Measurements from ENCODE around the gene OR4X2. TPM values are rescaled to one million over a fixed set of nuclear protein-coding genes. Genes with fewer than 3 reads are reported as not detected.
"Not testable (repeated sequence)": the region's sequence is repeated elsewhere in the genome, so short reads cannot be mapped to it uniquely, and the experiment has no call there.

Gene OR4X2
- not detected for total RNA-seq
- long read RNA-seq, result 0 reads

DNA sequence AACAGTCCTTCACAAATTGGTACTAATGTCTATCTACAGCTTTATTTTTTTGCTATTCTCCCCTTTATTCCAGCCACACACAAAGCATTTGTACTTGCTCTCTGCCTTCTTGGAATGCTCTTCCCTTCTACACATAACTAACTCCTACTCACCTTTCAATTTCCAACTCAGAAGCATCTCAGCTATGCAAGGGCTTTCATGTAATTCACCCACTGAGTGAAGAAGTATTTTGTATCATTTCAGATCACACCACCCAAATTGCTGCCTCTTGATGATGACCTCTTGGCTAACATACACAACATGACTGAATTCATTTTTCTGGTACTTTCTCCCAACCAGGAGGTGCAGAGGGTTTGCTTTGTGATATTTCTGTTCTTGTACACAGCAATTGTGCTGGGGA is at the start of gene OR4X2:
TSS of gene OR4X2 (plus strand) at position 301 of the 400 bp plus-strand sequence. CDS start at position 301, 0 bp downstream.
- H3K27ac ChIP-seq, result no peak within 1 kb of the TSS
- H3K4me1 ChIP-seq, result no peaks in the 10 kb centered on the region
- no peak for DNase-seq
- no peak for ATAC-seq
- H3K9me3 ChIP-seq, result no peaks in the 10 kb centered on the region
- H3K4me3 ChIP-seq, result no peak within 1 kb of the TSS
- TF ChIP-seq POLR2A (IDR thresholded peaks at IDR 0.05), result no peak
- TF ChIP-seq, protein P1, sequence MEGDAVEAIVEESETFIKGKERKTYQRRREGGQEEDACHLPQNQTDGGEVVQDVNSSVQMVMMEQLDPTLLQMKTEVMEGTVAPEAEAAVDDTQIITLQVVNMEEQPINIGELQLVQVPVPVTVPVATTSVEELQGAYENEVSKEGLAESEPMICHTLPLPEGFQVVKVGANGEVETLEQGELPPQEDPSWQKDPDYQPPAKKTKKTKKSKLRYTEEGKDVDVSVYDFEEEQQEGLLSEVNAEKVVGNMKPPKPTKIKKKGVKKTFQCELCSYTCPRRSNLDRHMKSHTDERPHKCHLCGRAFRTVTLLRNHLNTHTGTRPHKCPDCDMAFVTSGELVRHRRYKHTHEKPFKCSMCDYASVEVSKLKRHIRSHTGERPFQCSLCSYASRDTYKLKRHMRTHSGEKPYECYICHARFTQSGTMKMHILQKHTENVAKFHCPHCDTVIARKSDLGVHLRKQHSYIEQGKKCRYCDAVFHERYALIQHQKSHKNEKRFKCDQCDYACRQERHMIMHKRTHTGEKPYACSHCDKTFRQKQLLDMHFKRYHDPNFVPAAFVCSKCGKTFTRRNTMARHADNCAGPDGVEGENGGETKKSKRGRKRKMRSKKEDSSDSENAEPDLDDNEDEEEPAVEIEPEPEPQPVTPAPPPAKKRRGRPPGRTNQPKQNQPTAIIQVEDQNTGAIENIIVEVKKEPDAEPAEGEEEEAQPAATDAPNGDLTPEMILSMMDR (IDR thresholded peaks at IDR 0.05), result no peak
- no peaks in the 10 kb centered on the region for H3K36me3 ChIP-seq
- intact Hi-C loops (cut with DNase I), result no loop called here
- H3K27me3 ChIP-seq, result no peaks in the 10 kb centered on the region

GRCh38 chr11:48207881-48208280 is 37.0 kb upstream of the OR4X2 start:
- H3K36me3 ChIP-seq, result no peaks in the 10 kb centered on the region
- no peak for DNase-seq
- ATAC-seq, result no peak
- WGBS (ENCODE audit: insufficient coverage, low coverage, low lambda C conversion rate, missing lambda C conversion rate), result 37% methylated on average over 2 of the region's 2 CpGs
- no peaks in the 10 kb centered on the region for H3K27me3 ChIP-seq
- no peaks in the 10 kb centered on the region for H3K9me3 ChIP-seq
- no peak overlapping the region for H3K4me3 ChIP-seq
- intact Hi-C loops (cut with DNase I), result no loop called here
- H3K27ac ChIP-seq, result no peak overlapping the region
- no peaks in the 10 kb centered on the region for H3K4me1 ChIP-seq
- TF ChIP-seq, protein P1 (IDR thresholded peaks at IDR 0.05), result no peak
- TF ChIP-seq POLR2A (IDR thresholded peaks at IDR 0.05), result no peak

- TF ChIP-seq, protein P1 (IDR thresholded peaks at IDR 0.05), result peak in 3 of 4 donors; percentile 5 to 26 (median 14)
- no peak for TF ChIP-seq POLR2A (IDR thresholded peaks at IDR 0.05)
- no peak overlapping the region for H3K27ac ChIP-seq
- H3K27me3 ChIP-seq, result no peaks in the 10 kb centered on the region
- 10% methylated on average over 7 of the region's 7 CpGs for WGBS (ENCODE audit: insufficient coverage, low coverage, low lambda C conversion rate, missing lambda C conversion rate)
- intact Hi-C loops (cut with DNase I), result no loop called here
- DNase-seq, result peak in 1 of 3 donors; percentile 18
- H3K9me3 ChIP-seq, result no peaks in the 10 kb centered on the region
- no peak for ATAC-seq
- no peaks in the 10 kb centered on the region for H3K4me1 ChIP-seq
- H3K4me3 ChIP-seq, result no peak overlapping the region
- H3K36me3 ChIP-seq, result no peaks in the 10 kb centered on the region
Measured at GRCh38 chr11:48210052-48210451, 34.9 kb upstream of the OR4X2 start.

GRCh38 chr11:48216510-48216909 is 28.4 kb upstream of the OR4X2 start, which contains the start of gene OR4B1:
OR4B1 (plus strand) TSS chr11:48216810; CDS start chr11:48216810, 0 bp downstream.
- H3K27ac ChIP-seq, result no peak within 1 kb of the TSS
- ATAC-seq (no peak), DNase-seq (no peak)
- intact Hi-C loops (cut with DNase I), result no loop called here
- 39% methylated on average over 2 of the region's 2 CpGs for WGBS (ENCODE audit: insufficient coverage, low coverage, low lambda C conversion rate, missing lambda C conversion rate)
- no peaks in the 10 kb centered on the region for H3K4me1 ChIP-seq
- TF ChIP-seq, protein P1 (IDR thresholded peaks at IDR 0.05), result no peak
- no peak for TF ChIP-seq POLR2A (IDR thresholded peaks at IDR 0.05)
- H3K9me3 ChIP-seq, result no peaks in the 10 kb centered on the region
- H3K36me3 ChIP-seq, result no peaks in the 10 kb centered on the region
- H3K27me3 ChIP-seq, result no peaks in the 10 kb centered on the region
- no peak within 1 kb of the TSS for H3K4me3 ChIP-seq

- intact Hi-C loops (cut with DNase I), result no loop called here
- peak in 1 of 4 donors; percentile 46 for ATAC-seq
Measured at GRCh38 chr11:48228761-48229160, 16.1 kb upstream of the OR4X2 start.

GRCh38 chr11:48230057-48230456 is 14.8 kb upstream of the OR4X2 start:
- H3K27ac ChIP-seq; DNase-seq; H3K27me3 ChIP-seq; H3K4me1 ChIP-seq; H3K36me3 ChIP-seq; H3K9me3 ChIP-seq; H3K4me3 ChIP-seq; intact Hi-C loops (cut with DNase I); ATAC-seq: not testable (repeated sequence)
- 51% methylated on average over 7 of the region's 11 CpGs for WGBS (ENCODE audit: insufficient coverage, low coverage, low lambda C conversion rate, missing lambda C conversion rate)

More at GRCh38 chr11:48228761-48229160, 16.1 kb upstream of the OR4X2 start:
- 43% methylated on average over 1 of the region's 18 CpGs for WGBS (ENCODE audit: insufficient coverage, low coverage, low lambda C conversion rate, missing lambda C conversion rate)
- Histone ChIP-seq H3K27ac (no peak overlapping the region), H3K27me3 (no peaks in the 10 kb centered on the region), H3K4me1 (no peaks in the 10 kb centered on the region), H3K9me3 (no peaks in the 10 kb centered on the region), H3K36me3 (no peaks in the 10 kb centered on the region), H3K4me3 (no peak overlapping the region)
- TF ChIP-seq POLR2A (IDR thresholded peaks at IDR 0.05), result no peak
- TF ChIP-seq, protein P1 (IDR thresholded peaks at IDR 0.05), result no peak
- DNase-seq, result no peak
